Stimulated activated CD8-positive, alpha-beta memory T cell treated with anti-CD3 and anti-CD28 coated beads, Interleukin-7, amount 100 ng/mL, for 48 hours (primary cell): ENCODE measurements around the gene TTLL11.
A peak's percentile ranks its signal among the peaks of the same experiment; 100 is the strongest.
"Not testable (repeated sequence)": the region's sequence is repeated elsewhere in the genome, so short reads cannot be mapped to it uniquely, and the experiment has no call there.

Experiments
- DNase-seq, 2 donors: peaks; one replicate each; pipeline ENCODE4 v3.0.0-alpha.2; 2020; ENCODE audit warnings: low read depth in 1 of 2; ENCODE audit errors: extremely low read depth in 1 of 2

Gene TTLL11

GRCh38 chr9:122125509-122126330 is 32.6 kb upstream of the TTLL11 start:
- no peak for DNase-seq

GRCh38 chr9:122125158-122125508 is 32.0 kb upstream of the TTLL11 start:
- DNase-seq = peak; percentile 47 to 53

GRCh38 chr9:122124528-122124927 is 31.4 kb upstream of the TTLL11 start:
- no peak for DNase-seq

GRCh38 chr9:122124048-122124447 is 30.9 kb upstream of the TTLL11 start:
- DNase-seq = no peak

GRCh38 chr9:122122903-122123632 is 30.0 kb upstream of the TTLL11 start:
- peak; percentile 23 to 51 for DNase-seq

- no peak for DNase-seq
Measured at GRCh38 chr9:122122468-122122867, 29.4 kb upstream of the TTLL11 start.

- DNase-seq = no peak
Measured at GRCh38 chr9:122121931-122122330, 28.8 kb upstream of the TTLL11 start.

GRCh38 chr9:122121391-122121790 is 28.3 kb upstream of the TTLL11 start:
- no peak for DNase-seq

GRCh38 chr9:122120316-122121071 is 27.4 kb upstream of the TTLL11 start:
- no peak for DNase-seq

GRCh38 chr9:122119721-122120120 is 26.6 kb upstream of the TTLL11 start:
- no peak for DNase-seq

- no peak for DNase-seq
Measured at GRCh38 chr9:122119166-122119521, 26.0 kb upstream of the TTLL11 start.

- no peak for DNase-seq
Measured at GRCh38 chr9:122118343-122119165, 25.4 kb upstream of the TTLL11 start.

GRCh38 chr9:122117241-122117640 is 24.1 kb upstream of the TTLL11 start:
- not testable (repeated sequence) for DNase-seq

GRCh38 chr9:122116448-122117173 is 23.5 kb upstream of the TTLL11 start:
- DNase-seq = no peak

GRCh38 chr9:122116040-122116439 is 22.9 kb upstream of the TTLL11 start:
- no peak for DNase-seq

- no peak for DNase-seq
Measured at GRCh38 chr9:122115176-122116035, 22.3 kb upstream of the TTLL11 start.

GRCh38 chr9:122113574-122113973 is 20.5 kb upstream of the TTLL11 start:
- no peak for DNase-seq

- DNase-seq = no peak
Measured at GRCh38 chr9:122112238-122112637, 19.1 kb upstream of the TTLL11 start.

GRCh38 chr9:122111413-122112085 is 18.4 kb upstream of the TTLL11 start:
- DNase-seq = no peak
